ENCODE results near the gene GPRC5B.

GPRC5B gene

GRCh38 chr16:19856120-19856519 lies 28.5 kb downstream of the GPRC5B start:
- no peak for TF ChIP-seq CTCF (IDR thresholded peaks at IDR 0.05; ENCODE audit: borderline replicate concordance, insufficient read depth, low read depth, low read length)
- H3K4me3 ChIP-seq (ENCODE audit: low read depth, low read length): no peak overlapping the region

DNA sequence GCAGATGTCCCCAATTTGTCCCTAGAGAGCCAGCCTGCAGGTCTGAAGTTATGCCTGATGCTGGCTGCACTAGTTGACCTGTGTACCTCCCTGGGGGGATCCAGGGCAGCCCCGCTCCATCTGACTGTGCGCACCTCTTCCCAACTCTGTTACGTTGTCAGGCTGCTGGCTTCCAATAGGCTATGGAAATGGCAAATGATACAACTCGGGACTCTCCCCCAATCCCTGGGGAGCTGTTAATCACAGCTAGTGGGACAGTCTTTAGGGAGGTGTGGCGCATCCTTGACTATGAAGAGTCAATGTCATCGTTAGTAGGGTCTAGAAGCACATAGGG lies 30.1 kb downstream of the GPRC5B start:
- no peak for TF ChIP-seq CTCF (IDR thresholded peaks at IDR 0.05; ENCODE audit: borderline replicate concordance, insufficient read depth, low read depth, low read length)
- no peak overlapping the region for H3K4me3 ChIP-seq (ENCODE audit: low read depth, low read length)

DNA sequence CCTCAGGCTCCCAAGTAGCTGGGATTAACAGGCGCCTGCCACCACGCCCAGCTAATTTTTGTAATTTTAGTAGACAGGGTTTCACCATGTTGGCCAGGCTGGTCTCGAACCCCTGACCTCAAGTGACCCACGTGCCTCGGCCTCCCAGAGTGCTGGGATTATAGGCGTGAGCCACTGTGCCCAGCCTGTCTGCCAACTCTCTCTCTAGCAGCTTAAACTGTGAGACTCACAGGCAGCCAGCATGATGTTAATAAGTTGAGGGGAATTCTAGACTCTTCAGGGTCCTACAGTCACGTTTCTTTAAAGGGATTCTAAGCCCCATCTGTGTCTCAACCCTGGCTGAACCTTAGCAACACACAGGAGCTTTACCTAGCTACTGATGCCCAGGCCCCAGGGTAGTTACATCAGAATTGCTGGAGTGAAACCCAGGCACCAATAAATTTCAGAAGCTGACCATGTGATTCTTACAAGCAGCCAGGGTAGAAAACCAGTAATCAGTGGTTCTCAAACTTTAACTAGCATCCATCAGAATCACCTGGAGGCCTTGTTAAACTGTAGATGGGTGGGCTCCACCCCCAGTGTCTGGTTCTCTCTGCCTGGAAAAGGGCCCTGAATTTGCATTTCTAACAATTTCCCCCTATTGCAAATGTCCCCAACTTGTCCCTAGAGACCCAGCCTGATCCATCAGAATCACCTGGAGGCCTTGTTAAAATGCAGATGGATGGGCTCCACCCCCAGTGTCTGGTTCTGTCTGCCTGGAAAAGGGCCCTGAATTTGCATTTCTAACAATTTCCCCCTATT lies 30.7 kb downstream of the GPRC5B start:
- no peak overlapping the region for H3K4me3 ChIP-seq (ENCODE audit: low read depth, low read length)
- TF ChIP-seq CTCF (IDR thresholded peaks at IDR 0.05; ENCODE audit: borderline replicate concordance, insufficient read depth, low read depth, low read length): no peak

DNA sequence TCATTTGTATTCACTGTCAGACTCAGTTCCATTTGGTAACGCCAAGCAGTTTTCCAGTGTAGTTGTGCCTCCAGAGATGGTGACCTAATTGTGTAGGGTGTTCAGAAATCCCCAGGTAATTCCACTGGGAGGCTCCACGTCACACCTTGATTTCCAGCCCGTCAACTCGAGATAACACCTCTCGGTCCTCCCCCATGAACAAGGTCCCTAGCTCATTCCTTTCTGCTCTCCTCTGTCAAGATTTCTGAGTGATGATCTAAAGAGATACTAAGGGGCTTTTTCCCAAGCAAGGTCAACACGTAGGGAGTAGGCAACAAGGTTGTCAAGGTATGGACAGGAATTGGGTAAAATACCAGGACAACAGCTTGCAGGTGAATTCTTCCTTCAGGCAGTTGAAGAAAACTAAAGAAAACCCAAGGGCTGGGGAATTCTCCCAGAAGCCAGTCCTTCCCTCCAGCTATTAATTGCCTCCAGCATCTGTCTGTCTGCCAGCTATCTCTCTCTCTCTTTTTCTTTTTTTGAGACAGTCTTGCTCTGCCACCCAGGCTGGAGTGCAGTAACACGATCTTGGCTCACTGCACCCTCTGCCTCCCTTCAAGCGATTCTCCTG lies 31.4 kb downstream of the GPRC5B start:
- no peak for TF ChIP-seq CTCF (IDR thresholded peaks at IDR 0.05; ENCODE audit: borderline replicate concordance, insufficient read depth, low read depth, low read length)
- H3K4me3 ChIP-seq (ENCODE audit: low read depth, low read length): no peak overlapping the region

- no peak for TF ChIP-seq CTCF (IDR thresholded peaks at IDR 0.05; ENCODE audit: borderline replicate concordance, insufficient read depth, low read depth, low read length)
- H3K4me3 ChIP-seq (ENCODE audit: low read depth, low read length): no peak overlapping the region
Measured at GRCh38 chr16:19851476-19851875, 33.2 kb downstream of the GPRC5B start.

- TF ChIP-seq CTCF (IDR thresholded peaks at IDR 0.05; ENCODE audit: borderline replicate concordance, insufficient read depth, low read depth, low read length): no peak
- no peak overlapping the region for H3K4me3 ChIP-seq (ENCODE audit: low read depth, low read length)
Measured at GRCh38 chr16:19850131-19850817, 34.4 kb downstream of the GPRC5B start.
